Measurements from ENCODE around the gene RBMX2.

Gene RBMX2

GRCh38 chrX:130446974-130447373 lies 45.2 kb downstream of the RBMX2 start:
- no peak for DNase-seq

Measured in NCI-H69 (cell line).